CD4-positive, alpha-beta T cell treated with Interleukin-17A for 1 hour (primary cell): ENCODE measurements around the gene GRPEL1.
A peak's percentile ranks its signal among the peaks of the same experiment; 100 is the strongest.

Experiments
- DNase-seq: peaks from one replicate; pipeline ENCODE4 v3.0.0-alpha.2; 2020

GRPEL1 gene

DNA sequence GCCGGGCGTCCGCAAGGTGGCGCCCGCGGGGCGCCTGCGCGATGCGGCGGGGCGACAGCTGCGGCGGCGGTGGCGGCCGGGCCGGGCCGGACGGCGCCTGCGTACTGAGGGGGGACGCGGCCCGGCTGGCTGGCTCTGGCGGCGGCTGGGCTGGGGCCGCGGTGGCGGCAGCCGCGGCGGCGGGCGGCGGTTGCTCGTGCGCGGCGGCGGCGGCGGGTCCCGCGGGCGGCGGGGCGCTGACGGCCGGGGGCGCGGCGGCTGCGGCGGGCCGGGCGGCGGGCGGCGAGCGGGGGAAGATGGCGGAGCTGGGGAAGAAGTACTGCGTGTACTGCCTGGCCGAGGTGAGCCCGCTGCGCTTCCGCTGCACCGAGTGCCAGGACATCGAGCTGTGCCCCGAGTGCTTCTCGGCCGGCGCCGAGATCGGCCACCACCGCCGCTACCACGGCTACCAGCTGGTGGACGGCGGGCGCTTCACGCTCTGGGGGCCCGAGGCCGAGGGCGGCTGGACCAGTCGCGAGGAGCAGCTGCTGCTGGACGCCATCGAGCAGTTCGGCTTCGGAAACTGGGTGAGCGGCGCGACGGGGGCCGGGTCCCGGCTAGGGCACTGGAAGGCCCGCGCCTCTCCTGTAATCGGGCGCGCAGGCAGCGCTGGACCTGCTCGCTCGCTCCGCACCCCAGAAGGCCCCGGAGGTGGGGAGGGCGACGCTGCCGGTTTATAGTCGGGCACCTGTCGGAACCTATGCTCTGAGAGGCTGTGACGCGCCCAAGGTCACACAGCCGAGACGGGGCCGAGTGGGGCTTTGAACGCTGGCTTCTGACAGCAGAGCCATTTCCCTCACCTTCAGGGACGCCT is 24.4 kb downstream of the GRPEL1 start, which contains the start of gene TADA2B:
Gene TADA2B, plus strand, starts transcription at position 89 of the 853 bp plus-strand sequence. Its CDS starts 208 bp downstream, at position 297.
- DNase-seq: peak; percentile 54

DNA sequence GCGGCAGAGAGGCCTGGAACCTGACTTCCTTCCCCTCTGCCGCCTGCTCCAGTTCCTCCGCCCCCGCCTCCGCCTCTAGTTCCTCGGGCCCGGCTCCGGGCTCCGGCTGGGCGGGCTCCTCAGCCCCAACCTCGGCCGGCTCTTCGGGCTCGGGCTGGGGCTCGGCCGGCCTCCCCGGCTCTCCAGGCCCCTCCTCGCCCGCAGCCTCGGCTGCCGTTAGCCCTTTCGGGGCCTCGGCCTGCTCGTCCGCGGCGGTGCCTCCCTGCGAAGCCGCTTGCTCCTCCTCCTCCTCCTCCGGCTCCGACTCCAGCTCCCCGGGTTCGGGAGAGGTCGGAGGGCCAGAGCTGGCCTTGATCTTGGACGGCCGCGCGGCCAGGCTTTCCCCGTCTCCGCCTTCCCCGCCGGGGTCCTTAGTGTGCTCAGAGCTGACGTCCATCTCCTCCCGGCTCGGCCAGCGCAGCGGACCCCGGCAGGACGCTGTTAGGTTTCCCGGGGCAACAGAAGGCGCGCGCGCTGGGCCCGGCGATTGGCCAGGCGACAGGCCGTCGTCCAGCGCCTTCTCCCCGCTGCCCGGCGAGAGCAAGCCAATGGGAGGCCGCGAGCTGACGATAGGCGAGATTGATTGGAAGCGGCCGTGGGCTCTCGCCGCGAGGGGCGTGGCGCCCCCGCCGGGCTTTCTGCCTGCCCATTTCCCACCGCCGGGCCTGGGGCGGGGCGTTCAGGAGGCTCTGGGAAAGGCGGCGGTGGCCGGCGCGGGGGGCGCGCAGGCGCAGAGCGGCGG is 25.2 kb downstream of the GRPEL1 start:
- peak; percentile 95 for DNase-seq

DNA sequence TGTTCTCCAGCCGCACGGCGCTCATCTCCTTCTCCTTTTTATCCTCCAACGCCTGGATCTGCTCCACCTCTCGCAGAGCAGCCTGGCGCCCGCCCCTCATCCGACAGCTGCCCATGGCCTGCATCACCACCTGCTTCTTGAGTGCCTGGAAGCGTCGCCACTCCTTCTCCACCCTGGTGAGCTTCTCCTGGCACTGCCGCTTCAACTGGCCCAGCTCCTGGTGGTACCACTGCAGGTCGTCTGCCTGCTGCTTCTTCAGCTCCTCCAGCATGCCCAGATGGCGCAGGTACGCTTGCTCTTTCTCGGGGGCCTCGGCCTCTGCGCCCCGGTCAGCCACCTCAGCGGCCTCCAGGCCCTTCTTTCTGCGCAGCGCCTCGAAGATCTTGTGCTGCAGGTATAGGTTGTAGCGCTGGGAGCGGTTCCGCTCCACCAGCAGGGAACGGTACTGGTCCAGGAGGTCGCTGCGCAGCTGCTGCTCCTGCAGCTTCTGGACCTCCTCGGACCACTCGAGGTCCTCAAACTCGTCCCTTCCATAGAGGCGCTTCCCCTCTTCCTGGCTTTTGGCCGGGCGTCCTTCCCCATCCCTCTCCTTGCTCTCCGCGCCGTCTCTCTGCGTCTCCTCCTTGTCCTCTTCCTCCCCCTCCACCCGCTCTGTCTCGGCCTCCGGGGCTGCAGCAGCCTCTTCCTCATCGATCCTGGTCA is 25.9 kb downstream of the GRPEL1 start:
- no peak for DNase-seq

DNA sequence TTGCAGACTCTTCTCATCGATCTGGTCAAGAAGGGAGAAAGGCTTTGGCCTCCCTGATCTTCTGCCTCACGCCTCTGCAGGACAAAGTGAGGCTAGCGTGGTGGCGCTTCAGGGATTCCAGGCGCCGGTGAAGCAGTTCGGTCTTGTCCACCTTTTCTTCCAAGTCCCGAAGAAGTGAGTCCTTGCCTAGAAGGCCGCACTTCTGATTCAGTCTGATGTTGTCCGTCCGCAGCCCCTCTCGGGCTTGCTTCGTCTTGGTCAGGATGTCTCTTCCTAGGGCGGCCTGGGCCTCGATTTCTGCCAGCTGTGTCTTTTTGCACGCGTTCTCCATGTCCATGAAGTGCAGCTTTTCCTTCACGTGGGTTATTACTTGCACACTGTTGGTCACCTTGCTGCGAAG is 26.6 kb downstream of the GRPEL1 start:
- DNase-seq: no peak

DNA sequence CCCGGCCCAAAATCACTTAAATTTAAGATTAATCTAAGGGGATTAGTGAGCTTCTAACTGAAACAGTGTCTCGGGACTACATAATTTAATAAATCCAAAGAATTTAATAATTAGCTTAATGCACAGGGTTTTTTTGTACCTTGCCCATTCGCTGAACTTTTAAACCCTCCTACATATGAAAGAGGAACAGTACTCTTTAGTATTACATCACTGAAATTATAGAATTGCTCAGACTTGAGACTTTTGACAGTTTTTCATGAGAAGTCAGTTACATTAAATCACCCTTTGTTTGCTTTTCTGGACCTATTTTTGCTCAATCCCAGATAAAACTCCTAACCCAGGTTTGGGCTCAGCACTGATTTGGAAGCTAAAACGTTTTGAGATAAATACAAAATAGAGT is 27.1 kb downstream of the GRPEL1 start:
- no peak for DNase-seq

DNA sequence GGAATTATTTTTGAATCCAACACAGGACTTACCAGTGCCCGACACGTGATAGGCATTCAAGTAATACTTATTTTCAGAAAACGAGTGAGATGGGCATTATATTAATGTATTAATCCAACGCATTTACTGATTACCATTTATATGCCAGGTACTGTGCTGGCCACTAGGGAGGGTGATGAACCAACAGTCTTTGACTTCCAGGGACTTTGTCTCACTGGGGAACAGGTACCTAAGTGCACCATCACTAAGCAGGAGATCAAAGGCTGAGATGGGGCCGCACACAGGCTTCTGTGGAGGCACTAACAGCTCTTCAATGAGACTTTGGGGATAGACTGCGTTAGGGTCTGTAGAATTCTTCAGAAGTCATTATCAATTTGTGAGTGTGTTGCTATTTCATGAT is 30.4 kb downstream of the GRPEL1 start:
- peak; percentile 16 for DNase-seq

DNA sequence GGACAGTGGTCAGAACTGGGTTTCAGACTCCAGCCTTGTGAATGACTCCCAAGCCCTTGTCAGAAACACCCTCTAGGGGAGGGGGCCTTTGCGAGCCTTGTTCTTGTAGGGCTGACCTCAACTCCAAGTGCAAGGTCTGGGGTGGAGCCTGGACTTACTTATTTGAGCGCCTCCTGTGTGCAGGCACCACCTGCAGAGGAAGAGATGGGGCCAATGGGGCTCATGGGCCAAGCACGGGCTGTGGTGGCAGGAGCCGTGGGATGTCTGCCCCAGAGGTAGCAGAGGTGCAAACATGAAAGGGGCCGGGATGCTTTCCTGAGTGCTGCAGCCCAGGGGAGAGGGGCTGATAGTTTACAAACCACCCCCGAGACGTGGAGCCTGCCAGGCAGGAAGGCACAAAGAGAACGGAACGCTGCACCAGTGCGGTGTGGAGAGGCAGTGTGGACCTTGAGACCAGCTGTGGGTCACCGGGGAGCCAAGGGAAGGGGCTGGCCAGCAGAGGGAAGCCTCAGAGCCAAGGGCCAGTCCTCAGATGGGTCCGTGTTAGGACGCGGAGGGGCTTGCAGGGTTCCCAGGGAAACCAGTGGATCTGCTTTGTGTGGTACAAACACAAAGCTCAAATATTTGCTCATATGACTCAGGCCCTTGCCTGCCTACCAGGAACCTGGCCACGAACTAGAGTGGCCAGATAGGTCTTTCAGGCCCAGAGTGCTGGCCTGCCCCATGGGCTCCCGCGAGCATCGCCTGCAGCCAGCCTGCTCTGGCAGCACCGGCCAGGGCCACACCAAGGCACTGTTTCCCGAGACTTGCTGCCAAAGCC is 33.4 kb downstream of the GRPEL1 start:
- no peak for DNase-seq

DNA sequence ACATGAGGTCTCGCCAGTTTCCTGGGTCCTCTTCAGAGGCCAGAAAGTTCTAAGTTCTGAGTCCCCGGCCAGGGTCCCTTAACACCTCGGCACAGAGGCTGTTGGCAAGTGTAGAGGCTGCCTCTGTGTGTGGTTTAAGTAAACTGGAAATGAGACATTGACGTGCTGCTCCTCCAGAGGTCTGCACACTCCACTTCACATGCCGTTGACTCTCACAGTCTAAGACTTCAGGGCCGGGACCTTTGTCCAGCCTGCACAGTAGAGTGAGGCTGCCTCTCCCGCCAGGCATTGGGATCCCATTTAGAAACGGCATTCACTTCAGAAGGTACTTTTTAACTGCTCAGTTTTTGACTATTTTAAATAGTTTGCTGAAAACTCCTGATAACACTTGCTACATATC is 35.3 kb downstream of the GRPEL1 start:
- no peak for DNase-seq

DNA sequence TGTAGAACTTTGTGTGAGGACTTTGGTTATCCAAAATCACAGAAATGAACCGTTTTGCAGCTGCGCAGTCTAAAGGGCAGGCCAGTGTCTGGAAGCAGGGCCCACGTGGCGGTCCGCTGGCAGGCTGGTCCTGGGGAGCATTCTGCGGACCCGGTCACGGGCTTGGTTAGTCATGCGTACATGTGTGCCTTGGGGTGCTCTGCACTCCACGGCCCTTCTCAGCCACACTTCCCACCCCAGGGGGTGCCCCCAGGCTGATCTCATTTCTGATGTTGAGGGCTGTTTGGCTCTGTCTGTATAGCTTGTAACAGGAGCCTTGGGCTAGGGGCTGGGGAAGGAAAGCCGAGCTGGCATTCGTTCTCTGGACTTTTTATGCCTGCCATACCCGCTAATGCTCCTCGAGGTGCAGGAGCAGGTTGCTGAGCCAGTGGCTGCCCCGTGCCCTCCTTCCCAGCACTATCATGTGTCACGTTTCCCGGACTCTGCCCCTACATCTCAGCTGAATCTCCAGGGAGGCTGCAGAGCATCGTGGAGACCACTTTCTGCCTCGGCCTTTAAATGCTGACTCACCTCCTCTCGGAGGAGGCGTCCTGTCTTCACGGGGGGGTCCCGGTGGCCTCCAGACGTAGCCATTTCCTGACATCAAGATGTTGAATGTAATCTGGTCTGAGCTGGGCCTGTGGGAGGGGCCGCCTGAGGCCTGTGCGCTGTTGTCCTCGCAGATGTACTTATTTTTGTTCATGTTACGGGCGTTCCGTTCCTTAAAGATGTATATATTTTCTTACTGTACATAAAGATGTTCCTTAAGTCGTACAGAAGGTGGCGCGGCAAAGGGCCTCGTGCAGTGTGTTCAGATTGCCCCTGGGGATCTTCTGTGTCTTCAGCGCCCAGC is 36.1 kb downstream of the GRPEL1 start:
- no peak for DNase-seq

DNA sequence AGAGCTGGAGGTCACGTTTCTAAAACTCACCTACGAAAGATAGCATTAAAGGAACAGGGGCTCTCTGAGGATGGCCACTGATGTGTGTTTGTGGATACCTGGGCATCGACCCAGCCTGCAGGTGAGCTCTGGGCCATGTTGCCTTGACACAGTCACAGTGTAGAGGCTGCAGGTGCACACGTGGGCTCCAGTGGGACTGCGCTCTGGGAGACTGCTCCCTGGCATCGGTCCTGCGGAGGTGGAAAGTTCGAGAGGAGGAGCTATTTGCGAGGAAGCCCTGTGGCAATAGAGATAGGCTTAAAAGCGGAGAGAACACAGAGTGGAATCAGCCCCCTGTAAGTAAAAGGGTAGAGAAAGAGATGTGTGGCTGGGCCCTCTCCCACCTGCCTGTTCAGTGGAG is 37.0 kb downstream of the GRPEL1 start:
- no peak for DNase-seq

DNA sequence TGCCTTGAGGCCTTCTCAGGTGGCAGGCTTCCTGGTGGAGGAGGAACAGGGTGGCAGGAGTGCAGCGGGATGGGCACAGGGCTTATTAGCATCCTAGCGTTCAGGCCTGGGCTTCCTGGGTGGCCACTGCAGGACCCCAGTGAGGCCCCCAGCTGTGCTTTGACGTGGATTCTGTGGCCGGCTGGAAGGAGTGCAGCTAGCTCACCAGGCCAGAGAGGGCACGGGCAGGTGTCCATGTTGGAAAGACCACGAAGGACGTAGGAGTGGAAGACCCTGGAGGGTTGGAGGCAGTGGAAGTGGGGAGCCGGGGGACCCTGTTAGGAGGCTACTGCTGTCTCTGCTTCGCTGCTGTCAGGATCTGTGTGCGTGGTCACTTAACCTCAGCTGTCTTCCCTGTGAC is 37.9 kb downstream of the GRPEL1 start:
- DNase-seq: no peak

DNA sequence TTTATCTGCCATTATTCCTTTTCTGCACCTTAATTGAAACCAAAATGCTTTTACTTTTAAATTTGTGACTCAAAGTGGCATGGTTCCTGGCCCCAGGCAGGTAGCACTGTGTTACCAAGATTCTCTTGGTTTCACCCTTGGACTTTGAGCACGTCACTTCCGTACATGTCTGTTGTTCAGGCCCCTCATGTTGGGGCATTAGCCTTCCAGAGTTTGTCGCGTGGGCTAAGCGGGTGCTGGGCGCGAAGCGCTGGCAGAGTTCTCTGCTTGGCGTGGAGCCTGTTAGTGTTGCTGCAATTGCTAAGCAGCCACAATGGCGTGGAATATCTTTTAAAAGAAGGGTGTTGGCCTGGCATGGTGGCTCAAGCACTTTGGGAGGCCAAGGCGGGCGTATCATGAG is 38.7 kb downstream of the GRPEL1 start:
- no peak for DNase-seq

DNA sequence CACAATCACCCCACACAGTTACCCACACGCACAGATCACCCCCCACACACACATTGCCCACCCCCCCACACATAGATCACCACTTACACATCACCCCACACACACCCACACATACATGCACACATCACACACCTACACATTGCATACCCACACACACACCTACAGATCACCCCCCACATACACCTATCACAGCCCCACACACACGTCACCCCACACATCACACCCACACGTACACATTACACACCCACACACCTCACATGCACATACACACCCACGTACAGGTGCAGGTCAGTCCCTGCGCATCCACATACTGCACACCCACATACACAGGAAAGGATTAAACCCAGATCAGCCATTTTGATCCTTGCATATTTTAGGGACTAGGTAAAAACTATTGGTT is 40.0 kb downstream of the GRPEL1 start:
- no peak for DNase-seq

DNA sequence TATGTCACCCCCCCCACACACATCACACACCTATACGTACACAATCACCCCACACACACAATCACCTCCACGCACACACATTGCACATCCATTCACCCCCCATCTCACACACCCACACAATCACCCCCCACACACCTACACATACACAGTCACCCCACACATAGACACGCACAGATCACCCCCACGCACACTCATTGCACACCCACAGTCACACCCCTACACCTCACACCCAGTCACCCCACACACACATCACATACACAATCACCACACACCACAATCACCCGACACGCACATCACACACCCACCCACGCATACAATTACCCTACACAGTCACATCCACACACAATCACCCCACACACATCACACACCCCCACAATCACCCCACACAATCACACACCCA is 40.6 kb downstream of the GRPEL1 start:
- no peak for DNase-seq

DNA sequence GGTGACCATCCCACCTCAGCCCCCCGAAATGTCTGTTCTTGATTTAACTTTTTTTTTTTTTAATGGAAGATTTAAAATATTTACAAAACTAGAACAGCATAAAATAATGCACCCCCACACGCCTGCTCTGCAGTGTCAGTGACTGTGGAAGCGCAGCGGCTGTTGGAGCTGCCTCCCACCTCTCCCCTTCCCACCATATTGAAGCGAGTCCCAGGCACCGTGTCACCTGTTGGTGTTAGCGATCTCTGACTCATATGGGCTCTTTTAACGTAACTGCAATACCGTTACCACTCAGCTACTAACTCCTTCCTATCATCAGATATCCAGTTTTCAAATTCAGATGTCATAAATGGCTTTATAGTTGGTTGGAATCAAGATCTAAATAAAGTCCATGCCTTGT is 41.8 kb downstream of the GRPEL1 start:
- DNase-seq: no peak

DNA sequence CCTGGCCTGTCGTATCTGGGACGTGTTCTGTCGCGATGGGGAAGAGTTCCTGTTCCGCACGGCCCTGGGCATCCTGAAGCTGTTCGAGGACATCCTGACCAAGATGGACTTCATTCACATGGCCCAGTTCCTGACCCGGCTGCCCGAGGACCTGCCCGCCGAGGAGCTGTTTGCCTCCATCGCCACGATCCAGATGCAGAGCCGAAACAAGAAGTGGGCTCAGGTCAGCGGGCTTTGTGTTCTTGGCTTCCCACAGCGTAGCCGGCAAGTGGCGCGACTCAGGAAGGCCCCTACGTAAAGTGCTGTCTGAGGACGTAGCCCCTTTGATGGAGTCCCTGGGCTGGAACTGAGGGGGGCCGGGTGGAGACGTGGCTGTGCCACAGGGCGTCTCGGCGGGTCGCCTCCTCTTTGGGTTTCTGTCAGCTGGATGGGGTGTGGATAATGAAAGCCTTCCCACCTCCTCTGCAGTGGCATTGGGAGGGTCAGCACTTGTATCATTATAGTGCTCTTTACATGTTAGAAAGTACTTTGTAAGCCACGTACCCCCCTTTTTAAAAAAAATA is 42.7 kb downstream of the GRPEL1 start:
- no peak for DNase-seq

DNA sequence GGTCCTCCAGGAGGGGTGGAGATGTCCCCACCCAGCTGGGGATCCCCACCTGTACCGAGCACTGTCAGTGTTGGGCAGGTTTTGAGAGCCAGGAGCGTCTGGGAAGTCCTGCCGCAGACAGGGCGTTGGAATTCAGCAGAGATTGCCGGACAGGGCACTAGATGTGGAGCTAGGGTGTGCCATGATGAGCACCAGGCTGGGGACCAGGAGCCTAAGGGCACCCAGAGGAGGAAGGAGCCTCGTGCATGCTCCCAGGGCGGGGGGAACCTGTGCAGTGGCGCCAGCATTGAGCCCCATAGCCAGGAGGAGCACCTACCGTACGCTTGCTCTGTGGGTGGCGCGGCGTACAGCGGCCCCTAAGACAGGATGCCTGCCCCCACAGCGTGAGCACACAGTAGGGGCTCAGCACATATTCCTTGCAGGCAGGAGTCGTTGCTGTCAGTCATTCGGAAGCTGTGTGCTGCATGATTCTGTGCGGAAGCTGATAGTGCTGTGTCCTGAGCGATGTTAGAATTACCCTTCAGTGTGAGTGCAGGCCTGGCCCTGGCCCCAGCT is 43.5 kb downstream of the GRPEL1 start:
- DNase-seq: no peak

DNA sequence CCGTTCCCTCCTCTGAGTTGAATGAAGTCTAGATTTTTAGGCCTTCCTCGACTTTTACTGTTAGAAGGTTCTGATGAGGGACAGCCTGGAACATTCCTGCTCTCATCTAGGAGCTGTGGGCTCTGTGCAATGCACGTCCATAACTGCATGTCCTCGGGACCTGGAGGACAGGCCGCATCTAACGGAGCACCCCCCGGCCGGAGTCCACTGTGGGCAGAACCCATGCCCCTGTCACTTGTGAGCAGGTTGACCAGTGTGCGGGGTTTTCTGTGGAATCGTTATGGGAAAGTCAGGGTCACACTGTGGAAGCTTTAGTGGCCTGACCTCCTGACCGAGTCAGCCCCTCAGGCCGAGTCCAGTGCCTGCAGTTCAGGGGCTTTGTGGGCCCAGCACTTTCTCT is 44.0 kb downstream of the GRPEL1 start:
- no peak for DNase-seq

DNA sequence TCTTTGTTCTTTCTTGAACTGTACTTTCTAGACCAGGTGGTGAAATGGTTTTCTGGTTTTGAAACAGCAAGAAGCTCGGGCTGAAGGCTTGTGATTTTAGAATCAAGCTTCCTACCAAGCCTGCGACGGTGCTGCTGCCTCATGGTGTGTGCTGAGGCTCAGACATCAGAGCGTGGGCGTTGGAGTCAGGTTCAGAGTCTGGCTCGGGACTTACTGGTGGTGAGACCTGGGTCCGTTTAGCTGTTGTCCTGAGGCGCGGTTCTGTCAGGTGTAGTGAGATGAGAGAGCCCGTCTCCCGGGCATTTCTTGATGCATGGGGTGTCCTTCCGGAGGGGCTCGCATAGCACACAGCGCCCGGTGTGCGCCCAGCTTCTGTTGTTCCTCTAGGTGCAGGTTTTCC is 44.4 kb downstream of the GRPEL1 start:
- DNase-seq: no peak

DNA sequence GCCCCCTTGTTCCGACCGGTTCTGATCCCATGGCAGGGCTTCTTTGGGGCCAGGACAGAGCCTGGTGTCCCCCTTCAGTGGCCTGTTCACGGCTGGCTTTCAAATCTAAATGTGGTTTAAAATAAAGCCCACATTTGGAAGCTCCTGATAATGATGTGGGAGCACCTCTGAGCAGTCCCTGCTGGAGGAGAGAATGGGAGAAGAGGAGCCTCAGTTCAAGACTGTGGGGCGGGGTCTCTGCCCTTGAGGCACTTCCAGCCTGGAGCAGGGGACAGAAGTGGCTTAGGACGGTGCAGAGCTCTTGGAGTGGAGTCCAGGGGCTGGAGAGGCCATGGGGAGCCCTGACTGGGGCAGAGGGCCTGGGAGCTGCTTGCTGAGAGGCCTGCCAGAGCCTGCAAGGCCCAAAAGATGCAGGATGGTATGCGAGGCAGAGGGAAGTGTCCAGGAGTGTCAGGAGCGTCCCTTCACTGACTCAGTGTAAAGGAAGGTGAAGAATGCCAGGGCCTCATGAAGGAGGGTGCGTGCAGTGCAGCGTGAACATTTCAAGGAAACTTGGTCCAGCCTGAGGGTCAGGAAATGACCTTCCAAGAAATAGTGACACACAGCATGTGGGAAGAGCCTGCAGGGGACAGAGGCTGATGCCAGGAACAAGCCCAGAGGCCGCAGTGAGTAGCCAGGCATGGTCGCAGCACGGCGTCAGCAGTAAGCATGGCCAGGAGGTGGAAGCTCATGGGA is 45.8 kb downstream of the GRPEL1 start:
- no peak for DNase-seq
